HG03108 (cell line): Measurements from ENCODE around the gene PPARA.

Experiments
- ATAC-seq: cut with Tn5 transposase; IDR thresholded peaks from one replicate; pipeline ENCODE4 v1.9.1; 2021; ENCODE audit warnings: moderate library complexity; ENCODE audit not compliant: unreplicated experiment

Gene PPARA

DNA sequence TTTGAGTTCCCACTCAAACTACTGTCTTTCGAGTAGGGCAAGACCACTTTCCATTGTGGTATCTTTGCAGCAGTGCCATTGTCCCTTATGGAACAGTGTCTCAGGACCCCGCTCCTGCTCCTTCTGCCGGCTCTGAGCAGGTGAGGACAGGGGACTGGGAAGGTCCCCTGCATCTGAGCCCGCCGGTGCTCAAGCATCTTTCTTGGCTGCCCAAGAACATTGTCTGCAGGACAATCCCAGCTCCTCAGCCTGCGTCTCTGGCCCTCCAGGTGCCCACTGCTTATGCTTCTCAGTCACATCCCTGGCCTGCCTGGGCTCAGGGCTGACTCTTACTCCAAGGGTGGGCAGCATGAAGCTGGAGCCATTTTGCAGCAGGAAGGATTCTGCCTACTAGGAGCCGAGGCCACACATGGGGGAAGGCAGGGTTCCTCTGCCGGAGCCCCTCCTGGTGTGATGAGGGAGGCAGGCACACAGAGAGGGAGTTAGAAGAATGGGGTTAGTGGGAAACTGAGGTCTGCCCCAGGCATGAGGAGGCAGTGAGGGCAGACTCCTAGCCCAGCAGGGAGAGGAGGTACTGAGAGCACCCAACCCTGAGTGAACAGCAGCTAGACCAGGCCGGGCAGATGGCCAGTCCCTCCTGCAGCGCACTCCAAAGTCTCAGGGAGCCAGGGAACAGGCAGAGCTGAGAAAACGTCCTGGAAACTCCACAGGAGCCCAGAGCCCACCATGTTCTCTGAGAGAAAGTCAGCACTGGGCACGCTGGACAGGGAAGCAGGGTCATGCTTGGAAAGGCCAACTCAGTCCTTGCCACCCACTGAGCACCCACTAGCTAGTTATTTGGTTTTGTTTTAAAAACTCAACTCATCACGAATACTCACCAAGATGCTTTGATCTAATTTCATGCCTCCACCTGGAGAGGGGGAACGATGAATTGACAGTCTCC lies 7.5 kb upstream of the PPARA start:
- ATAC-seq: no peak

- ATAC-seq: no peak
Measured at GRCh38 chr22:46143491-46144147, 6.7 kb upstream of the PPARA start.

DNA sequence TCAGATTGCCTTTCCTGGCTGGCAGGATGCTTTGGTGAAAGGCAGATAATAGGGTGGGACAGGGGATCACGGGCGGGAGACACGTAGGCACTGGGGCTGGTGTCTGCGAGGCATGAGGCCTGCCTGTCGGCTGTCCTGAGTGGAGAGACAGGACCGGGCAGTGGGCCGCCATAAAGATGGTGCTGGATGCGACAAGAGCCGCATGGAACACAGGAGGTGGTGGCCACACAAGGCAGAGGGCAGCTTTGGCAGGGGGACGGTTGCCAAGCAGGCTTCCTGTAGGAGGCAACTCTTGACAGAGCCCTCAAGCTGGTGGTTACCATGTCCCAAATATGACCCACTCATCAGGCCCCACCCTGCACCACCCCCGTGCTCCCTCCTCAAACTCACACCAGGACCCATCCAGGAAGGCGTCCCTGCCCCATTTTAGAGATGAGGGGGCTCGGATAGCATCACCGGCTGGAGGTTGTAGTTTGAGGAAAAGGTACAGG lies 4.9 kb upstream of the PPARA start:
- ATAC-seq: no peak

DNA sequence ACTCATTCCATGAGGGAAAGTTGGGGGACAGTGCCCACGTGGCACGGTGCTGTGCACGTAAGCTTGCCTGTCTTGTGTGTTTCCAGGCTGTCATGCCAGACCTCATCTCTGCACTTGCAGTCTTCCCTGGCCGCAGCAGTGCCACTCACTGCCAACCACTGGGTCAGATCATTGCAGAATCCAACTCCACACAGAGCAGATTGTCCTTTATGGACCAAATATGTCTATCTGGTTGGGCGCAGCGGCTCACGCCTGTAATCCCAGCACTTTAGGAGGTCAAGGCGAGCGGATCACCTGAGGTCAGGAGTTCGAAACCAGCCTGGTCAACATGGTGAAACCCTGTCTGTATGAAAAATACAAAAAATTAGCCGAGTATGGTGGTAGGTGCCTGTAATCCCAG lies 4.4 kb upstream of the PPARA start:
- no peak for ATAC-seq

GRCh38 chr22:46146329-46146728 lies 4.0 kb upstream of the PPARA start:
- ATAC-seq: no peak

GRCh38 chr22:46147061-46147460 lies 3.3 kb upstream of the PPARA start:
- no peak for ATAC-seq

- ATAC-seq: no peak
Measured at GRCh38 chr22:46147471-46148267, 2.7 kb upstream of the PPARA start.

DNA sequence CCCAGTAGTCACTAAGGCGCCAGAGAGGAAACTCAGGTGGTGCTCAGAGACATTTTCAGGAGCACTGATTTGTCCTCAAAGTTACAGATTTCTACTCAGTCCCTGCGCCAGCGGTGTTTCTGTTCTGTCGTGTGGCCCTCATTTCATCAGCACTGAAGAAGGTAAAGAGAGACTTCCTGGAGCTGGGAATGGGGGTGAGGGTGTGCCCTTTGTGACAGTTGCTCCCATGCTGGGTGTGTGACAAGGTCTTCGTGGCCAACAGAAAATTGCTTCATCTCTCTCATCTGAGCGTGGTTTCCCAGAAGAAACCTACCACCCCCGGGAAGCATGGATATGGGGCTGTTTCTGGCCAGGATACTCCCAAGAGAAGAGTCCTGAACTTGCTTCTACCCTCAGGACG lies 2.0 kb upstream of the PPARA start:
- ATAC-seq: no peak

DNA sequence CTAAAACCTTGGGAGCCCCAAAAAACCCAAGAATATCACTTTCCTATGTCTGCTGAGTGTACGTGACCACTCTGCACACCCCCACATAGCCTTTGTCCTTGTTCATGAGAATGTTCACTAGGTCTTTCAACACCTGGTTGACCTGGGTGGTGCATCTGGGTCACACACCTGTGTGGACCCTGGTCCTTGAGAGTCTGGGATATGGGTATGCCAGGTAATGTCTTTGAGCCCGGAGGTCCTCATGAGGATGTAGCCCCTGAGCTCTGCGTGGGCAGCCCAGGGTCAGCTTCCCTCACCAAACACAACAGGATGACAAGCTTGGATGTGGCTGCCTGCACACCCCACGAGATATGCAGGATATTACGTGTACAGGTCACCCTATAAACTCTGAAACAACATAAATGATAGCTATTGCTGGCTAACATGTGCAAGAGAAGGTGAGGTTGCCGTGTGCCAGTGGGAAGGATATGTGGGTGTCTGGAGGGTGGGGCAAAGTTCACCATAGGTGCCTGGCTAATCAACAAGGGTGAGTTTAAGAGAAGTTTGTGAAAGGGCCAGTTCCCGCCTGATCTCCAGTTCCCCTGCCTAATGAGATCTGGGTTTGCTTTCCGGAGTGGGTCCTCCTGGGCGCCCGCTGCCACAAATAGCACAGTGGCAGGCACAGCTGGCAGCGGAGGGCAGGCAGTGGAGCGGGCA lies 1.4 kb upstream of the PPARA start:
- ATAC-seq: no peak

GRCh38 chr22:46149512-46150033 lies 753 bp upstream of the PPARA start:
- ATAC-seq: no peak

- ATAC-seq: peak; percentile 23
Measured at GRCh38 chr22:46150655-46151477, 540 bp downstream of the PPARA start.

- no peak for ATAC-seq
Measured at GRCh38 chr22:46153930-46154329, 3.6 kb downstream of the PPARA start.

DNA sequence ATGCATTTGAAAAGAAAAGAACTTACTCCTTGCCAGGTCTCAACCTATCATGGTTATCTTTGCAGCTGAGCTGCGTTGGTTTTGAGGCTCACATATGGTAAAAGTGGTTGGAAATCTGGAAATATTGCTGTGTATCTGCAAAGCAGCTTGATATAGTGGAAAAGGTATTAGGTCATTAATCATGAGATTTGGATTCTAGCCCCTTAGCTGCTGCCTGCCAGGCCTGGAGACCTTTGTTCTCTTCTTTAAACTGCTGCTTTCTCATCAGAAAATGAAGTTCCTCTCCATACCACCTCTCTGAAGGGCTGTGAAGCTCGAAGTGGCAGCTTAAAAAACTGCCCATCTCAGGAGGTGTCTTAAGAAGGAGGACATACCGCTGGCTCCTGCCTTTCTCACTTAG lies 5.7 kb downstream of the PPARA start:
- ATAC-seq: no peak

DNA sequence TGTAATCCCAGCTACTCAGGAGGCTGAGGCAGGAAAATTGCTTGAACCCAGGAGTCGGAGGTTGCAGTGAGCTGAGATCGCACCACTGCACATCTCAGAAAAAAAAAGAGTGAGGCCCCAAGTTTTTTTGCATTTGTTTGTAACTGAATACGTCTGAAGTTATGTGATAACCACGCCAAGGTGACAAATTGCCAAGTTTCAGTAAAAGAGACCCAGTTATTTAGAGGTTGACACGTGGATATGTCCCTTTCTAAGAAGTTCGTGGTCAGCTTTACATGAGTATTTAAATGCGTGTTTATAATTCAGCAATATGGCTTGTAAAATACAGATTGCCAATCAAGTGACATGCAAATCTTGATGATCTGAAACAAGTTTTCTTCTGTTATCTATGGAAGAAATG lies 8.0 kb downstream of the PPARA start:
- ATAC-seq: no peak

DNA sequence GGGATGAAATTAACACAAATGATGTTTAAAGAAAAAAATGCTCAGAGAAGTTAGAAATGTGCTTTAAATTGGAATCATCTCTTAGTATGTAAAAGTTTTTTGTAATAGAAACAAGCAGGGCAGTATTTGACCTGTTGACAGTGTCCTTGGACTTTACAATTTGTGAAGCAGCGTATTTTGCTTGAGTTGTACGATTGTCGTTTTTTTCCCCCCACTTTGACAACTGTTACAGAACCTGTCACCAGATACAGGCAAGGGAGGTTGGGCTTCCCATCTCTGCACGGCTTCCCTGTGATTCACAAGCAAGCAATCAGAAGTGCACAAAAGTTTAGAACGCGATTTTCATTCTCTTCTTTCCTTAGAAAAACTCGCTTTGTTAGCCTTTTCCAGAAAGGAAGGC lies 8.9 kb downstream of the PPARA start:
- ATAC-seq: no peak

- ATAC-seq: no peak
Measured at GRCh38 chr22:46159777-46160176, 9.5 kb downstream of the PPARA start.

- no peak for ATAC-seq
Measured at GRCh38 chr22:46162285-46162684, 12.0 kb downstream of the PPARA start.

DNA sequence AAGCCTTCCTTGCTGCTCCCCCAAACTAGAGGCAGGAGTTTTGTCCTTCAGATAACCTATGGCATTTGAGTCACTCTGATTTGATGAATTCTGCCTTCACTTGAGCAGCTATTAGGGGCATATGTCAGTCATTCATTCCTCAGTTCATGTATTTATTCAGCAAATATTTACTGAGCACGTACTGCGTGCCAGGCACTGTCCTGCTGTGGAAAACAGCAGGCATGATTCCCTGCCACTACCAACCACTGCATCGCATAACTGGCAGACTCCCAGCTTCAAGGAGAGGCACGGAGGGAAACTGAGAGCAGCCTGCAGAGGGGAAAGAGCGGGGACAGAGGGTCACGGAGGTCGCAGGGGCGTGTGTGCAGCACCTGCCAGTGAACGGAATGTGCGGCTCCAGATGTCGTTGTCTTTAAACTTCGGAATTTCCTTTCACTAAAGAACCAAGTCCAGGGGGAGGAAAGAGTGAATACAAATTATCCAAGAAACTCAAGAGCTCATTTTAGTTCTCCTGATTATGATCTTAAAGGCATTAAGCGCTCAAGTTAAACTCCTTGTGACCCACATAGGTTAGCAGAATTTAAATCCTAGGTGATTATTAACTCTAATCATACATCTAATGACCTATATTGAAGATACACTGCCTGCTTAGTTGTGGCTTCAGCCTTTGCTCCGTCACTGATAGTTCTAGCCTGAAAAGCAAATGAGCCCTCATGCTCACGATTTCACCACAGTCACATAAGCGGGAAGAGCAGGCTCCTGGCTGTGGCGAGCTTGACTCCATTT lies 12.6 kb downstream of the PPARA start:
- no peak for ATAC-seq

DNA sequence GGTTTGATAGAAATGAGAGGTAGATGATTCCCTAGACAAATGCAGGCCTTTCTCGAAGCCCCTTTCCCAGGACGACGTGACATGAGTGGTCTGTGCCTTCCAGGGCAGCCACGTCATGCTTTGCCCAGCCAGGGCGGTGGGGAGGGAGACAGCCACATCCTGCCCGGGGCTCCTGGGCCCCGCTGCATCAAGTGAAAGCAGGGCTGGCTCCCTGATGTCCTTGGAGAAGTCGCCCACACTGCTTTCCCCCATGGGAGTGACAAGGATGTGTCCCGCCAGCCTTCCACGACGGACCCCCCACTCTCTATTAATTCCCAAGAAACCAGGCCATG lies 13.2 kb downstream of the PPARA start:
- ATAC-seq: no peak
